HG02798 (cell line): ENCODE results near the gene NIM1K.
"Not testable (repeated sequence)": the region's sequence is repeated elsewhere in the genome, so short reads cannot be mapped to it uniquely, and the experiment has no call there.

ENCODE experiments used
- ATAC-seq: cut with Tn5 transposase; IDR thresholded peaks from one replicate; pipeline ENCODE4 v1.9.1; 2021; ENCODE audit warnings: mild to moderate bottlenecking; ENCODE audit not compliant: unreplicated experiment, poor library complexity

Gene NIM1K

GRCh38 chr5:43312076-43312661 lies 120.1 kb downstream of the NIM1K start:
- ATAC-seq, result no peak

GRCh38 chr5:43312699-43313034 lies 120.6 kb downstream of the NIM1K start:
- peak; percentile 0 for ATAC-seq

- ATAC-seq, result peak; percentile 94
Observed at GRCh38 chr5:43313035-43313853, 121.2 kb downstream of the NIM1K start, which contains the start of gene HMGCS1. Gene HMGCS1, minus strand, starts transcription at chr5:43313412. Its CDS starts 14,447 bp downstream, at chr5:43298965.

GRCh38 chr5:43313854-43314457 lies 121.9 kb downstream of the NIM1K start:
- ATAC-seq, result no peak

- no peak for ATAC-seq
Observed at GRCh38 chr5:43314724-43315123, 122.7 kb downstream of the NIM1K start.

GRCh38 chr5:43315263-43315662 lies 123.2 kb downstream of the NIM1K start:
- no peak for ATAC-seq

- ATAC-seq, result no peak
Observed at GRCh38 chr5:43315682-43316081, 123.7 kb downstream of the NIM1K start.

- ATAC-seq, result no peak
Observed at GRCh38 chr5:43316421-43316820, 124.4 kb downstream of the NIM1K start.

- ATAC-seq, result no peak
Observed at GRCh38 chr5:43320846-43321245, 128.8 kb downstream of the NIM1K start.

GRCh38 chr5:43323488-43323887 lies 131.5 kb downstream of the NIM1K start:
- not testable (repeated sequence) for ATAC-seq

- ATAC-seq, result not testable (repeated sequence)
Observed at GRCh38 chr5:43325624-43326023, 133.6 kb downstream of the NIM1K start.
